ENCODE data around the gene GSTT4. TPM values are rescaled to one million over a fixed set of nuclear protein-coding genes. Genes with fewer than 3 reads are reported as not detected.

The GSTT4 gene
- total RNA-seq, 3 donors from 2014 or later (not counting 1 experiment from before 2014, with no cell fraction given) = not detected

GRCh38 chr22:24051028-24051427, 45.8 kb upstream of the GSTT4 start:
- Histone ChIP-seq H3K27me3 (ENCODE audit: control insufficient read depth, insufficient read depth, low read length) (no peaks in the 10 kb centered on the region), H3K27ac (ENCODE audit: low read length) (no peak overlapping the region), H3K9me3 (ENCODE audit: control insufficient read depth, insufficient read depth, low read length) (no peaks in the 10 kb centered on the region), H3K4me3 (ENCODE audit: low read length) (no peak overlapping the region), H3K36me3 (ENCODE audit: control insufficient read depth, insufficient read depth, low read length) (peaks cover 54% of the 10 kb centered on the region), H3K4me1 (ENCODE audit: control insufficient read depth, insufficient read depth, low read length) (no peaks in the 10 kb centered on the region)
- Mint-ChIP-seq H3K4me1 (no peaks in the 10 kb centered on the region), H3K9me3 (no peaks in the 10 kb centered on the region), H3K27me3 (ENCODE audit: low read depth in 2 of 2) (no peaks in the 10 kb centered on the region), H3K36me3 (peaks cover 6% of the 10 kb centered on the region), H3K4me3 (no peak overlapping the region), H3K27ac (no peak overlapping the region)
- no peak for DNase-seq
- intact Hi-C loops (cut with micrococcal nuclease) = no loop called here
- TF ChIP-seq, protein P1, sequence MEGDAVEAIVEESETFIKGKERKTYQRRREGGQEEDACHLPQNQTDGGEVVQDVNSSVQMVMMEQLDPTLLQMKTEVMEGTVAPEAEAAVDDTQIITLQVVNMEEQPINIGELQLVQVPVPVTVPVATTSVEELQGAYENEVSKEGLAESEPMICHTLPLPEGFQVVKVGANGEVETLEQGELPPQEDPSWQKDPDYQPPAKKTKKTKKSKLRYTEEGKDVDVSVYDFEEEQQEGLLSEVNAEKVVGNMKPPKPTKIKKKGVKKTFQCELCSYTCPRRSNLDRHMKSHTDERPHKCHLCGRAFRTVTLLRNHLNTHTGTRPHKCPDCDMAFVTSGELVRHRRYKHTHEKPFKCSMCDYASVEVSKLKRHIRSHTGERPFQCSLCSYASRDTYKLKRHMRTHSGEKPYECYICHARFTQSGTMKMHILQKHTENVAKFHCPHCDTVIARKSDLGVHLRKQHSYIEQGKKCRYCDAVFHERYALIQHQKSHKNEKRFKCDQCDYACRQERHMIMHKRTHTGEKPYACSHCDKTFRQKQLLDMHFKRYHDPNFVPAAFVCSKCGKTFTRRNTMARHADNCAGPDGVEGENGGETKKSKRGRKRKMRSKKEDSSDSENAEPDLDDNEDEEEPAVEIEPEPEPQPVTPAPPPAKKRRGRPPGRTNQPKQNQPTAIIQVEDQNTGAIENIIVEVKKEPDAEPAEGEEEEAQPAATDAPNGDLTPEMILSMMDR (IDR thresholded peaks at IDR 0.05) = no peak
- ATAC-seq = no peak
- 97% methylated on average over 5 of the region's 5 CpGs for WGBS (ENCODE audit: insufficient coverage)

DNA sequence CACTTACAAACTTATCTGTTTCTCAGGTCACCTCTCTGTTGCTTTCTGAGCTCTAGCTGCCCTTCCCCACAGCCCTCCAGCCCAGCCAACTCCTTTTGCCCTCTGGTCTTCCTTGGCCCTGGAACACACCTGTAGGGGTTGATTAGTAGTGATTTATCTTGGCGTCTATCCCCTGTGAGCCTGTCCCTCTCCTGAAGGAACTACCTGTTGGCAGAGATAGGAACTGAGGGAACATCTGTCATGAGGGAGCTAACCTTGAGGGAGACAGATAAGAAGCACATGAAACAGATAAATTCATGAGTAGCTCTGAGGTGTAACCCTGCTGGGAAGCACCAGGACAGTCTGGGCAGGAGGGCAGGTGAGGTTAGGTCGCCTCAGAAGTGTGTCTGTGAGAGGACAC, 44.7 kb upstream of the GSTT4 start:
- Mint-ChIP-seq H3K36me3 (no peaks in the 10 kb centered on the region), H3K27ac (no peak overlapping the region), H3K4me3 (no peak overlapping the region), H3K9me3 (no peaks in the 10 kb centered on the region), H3K4me1 (no peaks in the 10 kb centered on the region), H3K27me3 (ENCODE audit: low read depth in 2 of 2) (no peaks in the 10 kb centered on the region)
- no peaks in the 10 kb centered on the region for H3K9me3 ChIP-seq (ENCODE audit: control insufficient read depth, insufficient read depth, low read length)
- no peak overlapping the region for H3K4me3 ChIP-seq (ENCODE audit: low read length)
- H3K27me3 ChIP-seq (ENCODE audit: control insufficient read depth, insufficient read depth, low read length) = no peaks in the 10 kb centered on the region
- no peaks in the 10 kb centered on the region for H3K4me1 ChIP-seq (ENCODE audit: control insufficient read depth, insufficient read depth, low read length)
- no peak overlapping the region for H3K27ac ChIP-seq (ENCODE audit: low read length)
- WGBS (ENCODE audit: insufficient coverage) = 96% methylated on average over 2 of the region's 2 CpGs
- peaks cover 51% of the 10 kb centered on the region for H3K36me3 ChIP-seq (ENCODE audit: control insufficient read depth, insufficient read depth, low read length)
- no peak for ATAC-seq
- intact Hi-C loops (cut with micrococcal nuclease) = no loop called here
- TF ChIP-seq, protein P1 (IDR thresholded peaks at IDR 0.05) = no peak
- DNase-seq = no peak

- Histone ChIP-seq H3K4me1 (ENCODE audit: control insufficient read depth, insufficient read depth, low read length) (no peaks in the 10 kb centered on the region), H3K9me3 (ENCODE audit: control insufficient read depth, insufficient read depth, low read length) (no peaks in the 10 kb centered on the region), H3K27ac (ENCODE audit: low read length) (no peak overlapping the region), H3K36me3 (ENCODE audit: control insufficient read depth, insufficient read depth, low read length) (peaks cover 45% of the 10 kb centered on the region), H3K4me3 (ENCODE audit: low read length) (no peak overlapping the region), H3K27me3 (ENCODE audit: control insufficient read depth, insufficient read depth, low read length) (no peaks in the 10 kb centered on the region)
- H3K36me3 Mint-ChIP-seq = no peaks in the 10 kb centered on the region
- DNase-seq = no peak
- H3K4me3 Mint-ChIP-seq = no peak overlapping the region
- TF ChIP-seq, protein P1 (IDR thresholded peaks at IDR 0.05) = no peak
- no peak for ATAC-seq
- H3K27me3 Mint-ChIP-seq (ENCODE audit: low read depth in 2 of 2) = no peaks in the 10 kb centered on the region
- intact Hi-C loops (cut with micrococcal nuclease) = no loop called here
- WGBS (ENCODE audit: insufficient coverage) = 98% methylated on average over 5 of the region's 5 CpGs
- peaks cover 0 to 5% of the 10 kb centered on the region in 2 donors for H3K4me1 Mint-ChIP-seq
- peak overlapping the region in 1 of 2 donors; percentile 27 for H3K27ac Mint-ChIP-seq
- H3K9me3 Mint-ChIP-seq = no peaks in the 10 kb centered on the region
Measured at GRCh38 chr22:24049211-24049610, 44.0 kb upstream of the GSTT4 start.

GRCh38 chr22:24046024-24046423, 40.8 kb upstream of the GSTT4 start:
- H3K27ac Mint-ChIP-seq = no peak overlapping the region
- 80% methylated on average over 4 of the region's 5 CpGs for WGBS (ENCODE audit: insufficient coverage)
- peaks cover 6% of the 10 kb centered on the region for H3K36me3 Mint-ChIP-seq
- no peaks in the 10 kb centered on the region for H3K27me3 ChIP-seq (ENCODE audit: control insufficient read depth, insufficient read depth, low read length)
- peaks cover 61% of the 10 kb centered on the region for H3K36me3 ChIP-seq (ENCODE audit: control insufficient read depth, insufficient read depth, low read length)
- no peak overlapping the region for H3K27ac ChIP-seq (ENCODE audit: low read length)
- H3K9me3 Mint-ChIP-seq = no peaks in the 10 kb centered on the region
- TF ChIP-seq, protein P1 (IDR thresholded peaks at IDR 0.05) = no peak
- no peak for ATAC-seq
- no peaks in the 10 kb centered on the region for H3K4me1 ChIP-seq (ENCODE audit: control insufficient read depth, insufficient read depth, low read length)
- peaks cover 0 to 6% of the 10 kb centered on the region in 2 donors for H3K4me1 Mint-ChIP-seq
- no peaks in the 10 kb centered on the region for H3K9me3 ChIP-seq (ENCODE audit: control insufficient read depth, insufficient read depth, low read length)
- no peak for DNase-seq
- H3K4me3 Mint-ChIP-seq = no peak overlapping the region
- intact Hi-C loops (cut with micrococcal nuclease) = no loop called here
- no peak overlapping the region for H3K4me3 ChIP-seq (ENCODE audit: low read length)
- H3K27me3 Mint-ChIP-seq (ENCODE audit: low read depth in 2 of 2) = no peaks in the 10 kb centered on the region
